HL-60 (cell line): ENCODE data around the gene WNT10A.
A peak's percentile ranks its signal among the peaks of the same experiment; 100 is the strongest.

Experiments
- DNase-seq, 2 experiments: peaks; one replicate each; pipeline ENCODE4 v3.0.0-alpha.2; 2010 to 2020; ENCODE audit warnings: low read depth in 1 of 2, low spot score in 1 of 2
- H3K27ac ChIP-seq: fragments of 250-450 bp; sonication (Bioruptor Pico); replicated peaks from 2 replicates; pipeline ENCODE4 v1.5.1; 2020; ENCODE audit warnings: mild to moderate bottlenecking, moderate library complexity
- H3K27me3 ChIP-seq: fragments of 250-450 bp; sonication (Bioruptor Pico); 2 replicates; pipeline ENCODE4 v1.5.1; 2021; ENCODE audit warnings: mild to moderate bottlenecking, moderate library complexity; ENCODE audit not compliant: insufficient read depth, poor library complexity, severe bottlenecking
- H3K4me3 ChIP-seq: replicated peaks from 2 replicates; pipeline ENCODE4 v1.5.1; 2011; ENCODE audit warnings: mild to moderate bottlenecking, control low read depth, low read length; ENCODE audit not compliant: insufficient read depth
- CTCF ChIP-seq: IDR thresholded peaks from one replicate; pipeline ENCODE4 v1.5.1; 2011; ENCODE audit warnings: low read length, control low read depth, inconsistent platforms; ENCODE audit not compliant: insufficient read depth
- GABPA ChIP-seq: IDR thresholded peaks from 2 replicates; pipeline ENCODE4 v1.6.1; 2012; ENCODE audit warnings: low read depth
- POLR2AphosphoS5 ChIP-seq: IDR thresholded peaks from 2 replicates; pipeline ENCODE4 v1.6.1; 2012; ENCODE audit warnings: low read depth
- REST ChIP-seq: IDR thresholded peaks from 2 replicates; pipeline ENCODE4 v1.6.1; 2012; ENCODE audit warnings: low read depth; ENCODE audit not compliant: insufficient replicate concordance
- SPI1 ChIP-seq: IDR thresholded peaks from 2 replicates; pipeline ENCODE4 v1.6.1; 2012; ENCODE audit warnings: low read depth, mild to moderate bottlenecking, borderline replicate concordance

Gene WNT10A

GRCh38 chr2:218897394-218898108, 16.9 kb downstream of the WNT10A start:
- Histone ChIP-seq H3K27ac (no peak overlapping the region), H3K4me3 (no peak overlapping the region), H3K27me3 (peaks cover 60% of the 10 kb centered on the region)
- TF ChIP-seq GABPA: no peak
- TF ChIP-seq REST: no peak
- TF ChIP-seq SPI1: no peak
- no peak for TF ChIP-seq POLR2AphosphoS5
- TF ChIP-seq CTCF: no peak
- no peak for DNase-seq

GRCh38 chr2:218898109-218898878, 17.6 kb downstream of the WNT10A start:
- Histone ChIP-seq H3K27me3 (peaks cover 58% of the 10 kb centered on the region), H3K27ac (no peak overlapping the region), H3K4me3 (no peak overlapping the region)
- peak in 1 of 2 experiments; percentile 53 for DNase-seq
- TF ChIP-seq REST: no peak
- peak; percentile 70 for TF ChIP-seq CTCF
- TF ChIP-seq POLR2AphosphoS5: no peak
- TF ChIP-seq SPI1: no peak
- TF ChIP-seq GABPA: no peak

- H3K27me3 ChIP-seq: peaks cover 57% of the 10 kb centered on the region
Observed at GRCh38 chr2:218899147-218899546, 18.5 kb downstream of the WNT10A start.

More at GRCh38 chr2:218899147-218899546, 18.5 kb downstream of the WNT10A start:
- DNase-seq: no peak
- no peak for TF ChIP-seq CTCF
- TF ChIP-seq POLR2AphosphoS5: no peak
- TF ChIP-seq SPI1: no peak
- TF ChIP-seq REST: no peak
- TF ChIP-seq GABPA: no peak
- Histone ChIP-seq H3K27ac (no peak overlapping the region), H3K4me3 (no peak overlapping the region)
